SK-N-SH treated with all-trans-retinoic acid at 6 μM for 48 hours (cell line): Measurements from ENCODE around the gene WDR38.

ENCODE experiments used
- ATAC-seq: fragments of 200-7000 bp; cut with Tn5 transposase; 3 replicates; pipeline ENCODE4 v1.9.1; 2020; ENCODE audit warnings: mild to moderate bottlenecking, moderate library complexity
- ARNTL ChIP-seq: fragments of 450-650 bp; formaldehyde crosslinking; IDR thresholded peaks from 2 replicates; pipeline ENCODE4 v1.5.0; 2020; ENCODE audit warnings: low read depth, mild to moderate bottlenecking, moderate library complexity, borderline replicate concordance
- BACH2 ChIP-seq: fragments of 250-450 bp; sonication (Bioruptor Pico); IDR thresholded peaks from 2 replicates; pipeline ENCODE4 v1.9.0; 2021; ENCODE audit warnings: mild to moderate bottlenecking, borderline replicate concordance
- CSDC2 ChIP-seq: fragments of 250-450 bp; sonication (Bioruptor Pico); IDR thresholded peaks from 2 replicates; pipeline ENCODE4 v1.5.0; 2020; ENCODE audit warnings: mild to moderate bottlenecking, moderate library complexity
- CSRNP3 ChIP-seq: fragments of 250-450 bp; sonication (Bioruptor Pico); IDR thresholded peaks from 2 replicates; pipeline ENCODE4 v1.5.1; 2021; ENCODE audit warnings: mild to moderate bottlenecking, moderate library complexity
- ESRRG ChIP-seq: fragments of 250-450 bp; sonication (Bioruptor Pico); IDR thresholded peaks from 2 replicates; pipeline ENCODE4 v1.6.1; 2021; ENCODE audit warnings: mild to moderate bottlenecking
- GLIS3 ChIP-seq: fragments of 250-450 bp; sonication (Bioruptor Pico); IDR thresholded peaks from 2 replicates; pipeline ENCODE4 v1.5.0; 2020; ENCODE audit warnings: mild to moderate bottlenecking, moderate library complexity
- ISL1 ChIP-seq: fragments of 250-450 bp; sonication (Bioruptor Pico); IDR thresholded peaks from 2 replicates; pipeline ENCODE4 v2.1.2; 2022; ENCODE audit warnings: mild to moderate bottlenecking, moderate library complexity
- OSR1 ChIP-seq: fragments of 250-450 bp; sonication (Bioruptor Pico); IDR thresholded peaks from 2 replicates; pipeline ENCODE4 v1.8.0; 2022; ENCODE audit warnings: moderate library complexity, mild to moderate bottlenecking, inconsistent platforms
- PATZ1 ChIP-seq: fragments of 250-450 bp; sonication (Bioruptor Pico); IDR thresholded peaks from 2 replicates; pipeline ENCODE4 v1.8.0; 2020; ENCODE audit warnings: mild to moderate bottlenecking, moderate library complexity, borderline replicate concordance
- POU6F1 ChIP-seq: fragments of 250-450 bp; sonication (Bioruptor Pico); IDR thresholded peaks from 2 replicates; pipeline ENCODE4 v1.8.0; 2021; ENCODE audit warnings: low read depth, mild to moderate bottlenecking, moderate library complexity, borderline replicate concordance
- PPARA ChIP-seq: fragments of 250-450 bp; sonication (Bioruptor Pico); IDR thresholded peaks from 2 replicates; pipeline ENCODE4 v1.5.0; 2020; ENCODE audit warnings: mild to moderate bottlenecking, borderline replicate concordance
- RARB ChIP-seq: fragments of 250-450 bp; sonication (Bioruptor Pico); IDR thresholded peaks from 2 replicates; pipeline ENCODE4 v1.8.0; 2021; ENCODE audit warnings: mild to moderate bottlenecking, moderate library complexity
- SNAI2 ChIP-seq: fragments of 250-450 bp; sonication (Bioruptor Pico); IDR thresholded peaks from 2 replicates; pipeline ENCODE4 v1.5.0; 2020; ENCODE audit warnings: mild to moderate bottlenecking, moderate library complexity
- TCF4 ChIP-seq: fragments of 250-450 bp; sonication (Bioruptor Pico); IDR thresholded peaks from 2 replicates; pipeline ENCODE4 v1.8.0; 2021; ENCODE audit warnings: mild to moderate bottlenecking, moderate library complexity, borderline replicate concordance
- TOX ChIP-seq: fragments of 250-450 bp; sonication (Bioruptor Pico); IDR thresholded peaks from 2 replicates; pipeline ENCODE4 v1.8.0; 2021; ENCODE audit warnings: mild to moderate bottlenecking, moderate library complexity, borderline replicate concordance
- TSHZ2 ChIP-seq: fragments of 250-450 bp; sonication (Bioruptor Pico); IDR thresholded peaks from 2 replicates; pipeline ENCODE4 v1.5.0; 2020; ENCODE audit warnings: mild to moderate bottlenecking, moderate library complexity
- ZC3H10 ChIP-seq: fragments of 250-450 bp; sonication (Bioruptor Pico); IDR thresholded peaks from 2 replicates; pipeline ENCODE4 v1.5.1; 2021; ENCODE audit warnings: mild to moderate bottlenecking, moderate library complexity
- ZFP3 ChIP-seq: fragments of 250-450 bp; sonication (Bioruptor Pico); IDR thresholded peaks from 2 replicates; pipeline ENCODE4 v1.5.0; 2020; ENCODE audit warnings: mild to moderate bottlenecking, moderate library complexity
- ZFP30 ChIP-seq: fragments of 450-650 bp; formaldehyde crosslinking; IDR thresholded peaks from 2 replicates; pipeline ENCODE4 v1.5.0; 2022; ENCODE audit warnings: mild to moderate bottlenecking, moderate library complexity
- ZNF565 ChIP-seq: fragments of 450-650 bp; formaldehyde crosslinking; conservative IDR thresholded peaks from 2 replicates; pipeline ENCODE4 v1.5.0; 2020; ENCODE audit warnings: low read depth, mild to moderate bottlenecking, moderate library complexity
- ZNF70 ChIP-seq: fragments of 450-650 bp; formaldehyde crosslinking; IDR thresholded peaks from 2 replicates; pipeline ENCODE4 v1.5.0; 2020; ENCODE audit warnings: mild to moderate bottlenecking, moderate library complexity
- ZNF8 ChIP-seq: fragments of 450-650 bp; formaldehyde crosslinking; IDR thresholded peaks from 2 replicates; pipeline ENCODE4 v1.5.0; 2020; ENCODE audit warnings: mild to moderate bottlenecking, moderate library complexity

WDR38 gene

GRCh38 chr9:124897570-124898460 lies 44.6 kb downstream of the WDR38 start:
- no peak for ATAC-seq
- TF ChIP-seq CSRNP3 (CRISPR knock-in tag) (no peak), BACH2 (no peak), TCF4 (CRISPR knock-in tag) (no peak), ZNF70 (CRISPR knock-in tag) (no peak), ARNTL (CRISPR knock-in tag) (no peak), POU6F1 (CRISPR knock-in tag) (no peak), ZFP30 (no peak), ZNF565 (CRISPR knock-in tag) (no peak), TOX (no peak), ZC3H10 (no peak), TSHZ2 (CRISPR knock-in tag) (no peak), RARB (no peak), PPARA (CRISPR knock-in tag) (no peak), GLIS3 (no peak), OSR1 (CRISPR knock-in tag) (no peak), ZFP3 (CRISPR knock-in tag) (no peak)

- no peak for ATAC-seq
- TF ChIP-seq ZNF70 (CRISPR knock-in tag) (no peak), PPARA (CRISPR knock-in tag) (no peak), OSR1 (CRISPR knock-in tag) (no peak), ZC3H10 (no peak), ARNTL (CRISPR knock-in tag) (no peak), RARB (no peak), ZFP30 (no peak), CSDC2 (no peak), POU6F1 (CRISPR knock-in tag) (no peak), TOX (no peak), TCF4 (CRISPR knock-in tag) (no peak), ZNF8 (CRISPR knock-in tag) (no peak), SNAI2 (CRISPR knock-in tag) (no peak), CSRNP3 (CRISPR knock-in tag) (no peak), BACH2 (no peak), PATZ1 (CRISPR knock-in tag) (no peak), TSHZ2 (CRISPR knock-in tag) (no peak), ISL1 (CRISPR knock-in tag) (no peak), ESRRG (CRISPR knock-in tag) (no peak), ZNF565 (CRISPR knock-in tag) (no peak)
Measured at GRCh38 chr9:124899845-124900244, 46.6 kb downstream of the WDR38 start.
